WTC11 (cell line): ENCODE data around the gene SGCD. TPM values are rescaled to one million over a fixed set of nuclear protein-coding genes. Genes with fewer than 3 reads are reported as not detected.

Experiments
- ATAC-seq: fragments of 200-7000 bp; cut with Tn5 transposase; 2 replicates; pipeline ENCODE4 v1.10.0; 2021; ENCODE audit warnings: mild to moderate bottlenecking, moderate library complexity
- CTCF ChIA-PET: fragments of 300-600 bp; sonication (Branson Sonifier 250); formaldehyde crosslinking; loops from one replicate; lab custom pipeline; 2021; ENCODE audit warnings: antibody characterized with exemption; lab: Charles Lee
- POLR2A ChIA-PET: fragments of 350-600 bp; sonication (Branson Sonifier 250); formaldehyde crosslinking; loops from one replicate; lab custom pipeline; 2021; ENCODE audit warnings: antibody characterized with exemption; lab: Charles Lee
- DNase-seq: peaks from one replicate; pipeline ENCODE4 v3.0.0; 2021; ENCODE audit warnings: low spot score
- H3K27ac Mint-ChIP-seq: 2 replicates; pipeline ENCODE4 v1.8.0; 2021; ENCODE audit warnings: mixed read lengths
- H3K27me3 Mint-ChIP-seq: 2 replicates; pipeline ENCODE4 v1.8.0; 2021; ENCODE audit warnings: low read depth, mild to moderate bottlenecking, moderate library complexity, mixed read lengths
- H3K36me3 Mint-ChIP-seq: 2 replicates; pipeline ENCODE4 v1.8.0; 2021; ENCODE audit warnings: mixed read lengths
- H3K4me1 Mint-ChIP-seq: 2 replicates; pipeline ENCODE4 v1.8.0; 2022; ENCODE audit warnings: mixed read lengths
- H3K4me3 Mint-ChIP-seq: 2 replicates; pipeline ENCODE4 v1.8.0; 2021; ENCODE audit warnings: mild to moderate bottlenecking, moderate library complexity, mixed read lengths
- H3K9me3 Mint-ChIP-seq: 2 replicates; pipeline ENCODE4 v1.8.0; 2021; ENCODE audit warnings: mixed read lengths
- ETV6 ChIP-seq: sonication (generic); formaldehyde crosslinking; IDR thresholded peaks from 2 replicates; pipeline ENCODE4 v1.8.1; 2022; ENCODE audit warnings: mild to moderate bottlenecking, missing genetic modification reagents
- FOXK1 ChIP-seq: sonication (generic); formaldehyde crosslinking; IDR thresholded peaks from 2 replicates; pipeline ENCODE4 v1.8.0; 2022; ENCODE audit warnings: mild to moderate bottlenecking, moderate library complexity, missing genetic modification reagents
- IRF1 ChIP-seq: sonication (generic); formaldehyde crosslinking; IDR thresholded peaks from 2 replicates; pipeline ENCODE4 v1.8.0; 2023; ENCODE audit warnings: missing genetic modification reagents
- JAZF1 ChIP-seq: fragments of 250-450 bp; sonication (Bioruptor Pico); IDR thresholded peaks from 2 replicates; pipeline ENCODE4 v1.9.0; 2021; ENCODE audit warnings: moderate library complexity, mild to moderate bottlenecking, inconsistent platforms
- NR3C1 ChIP-seq: sonication (generic); formaldehyde crosslinking; conservative IDR thresholded peaks from 2 replicates; pipeline ENCODE4 v1.8.1; 2023; ENCODE audit warnings: low read depth, mild to moderate bottlenecking, missing genetic modification reagents
- RELA ChIP-seq: sonication (generic); formaldehyde crosslinking; IDR thresholded peaks from 2 replicates; pipeline ENCODE4 v1.8.1; 2022; ENCODE audit warnings: missing genetic modification reagents, mild to moderate bottlenecking, borderline replicate concordance
- SP1 ChIP-seq: sonication (generic); formaldehyde crosslinking; conservative IDR thresholded peaks from 2 replicates; pipeline ENCODE4 v1.8.1; 2022; ENCODE audit warnings: missing genetic modification reagents
- TCF7 ChIP-seq: sonication (generic); formaldehyde crosslinking; IDR thresholded peaks from 2 replicates; pipeline ENCODE4 v1.8.0; 2022; ENCODE audit warnings: mild to moderate bottlenecking, low read depth, missing genetic modification reagents, moderate library complexity
- TEAD1 ChIP-seq: sonication (generic); formaldehyde crosslinking; IDR thresholded peaks from 2 replicates; pipeline ENCODE4 v1.8.0; 2022; ENCODE audit warnings: mild to moderate bottlenecking, missing genetic modification reagents
- ZNF263 ChIP-seq: sonication (generic); formaldehyde crosslinking; IDR thresholded peaks from 2 replicates; pipeline ENCODE4 v1.8.1; 2022; ENCODE audit warnings: low read depth, mild to moderate bottlenecking, moderate library complexity, missing genetic modification reagents
- ZNF425 ChIP-seq: fragments of 250-450 bp; sonication (Bioruptor Pico); conservative IDR thresholded peaks from 2 replicates; pipeline ENCODE4 v1.9.0; 2021; ENCODE audit warnings: mild to moderate bottlenecking
- ZNF532 ChIP-seq: fragments of 250-450 bp; sonication (Bioruptor Pico); IDR thresholded peaks from 2 replicates; pipeline ENCODE4 v1.9.0; 2021; ENCODE audit warnings: mild to moderate bottlenecking, borderline replicate concordance
- ZNF671 ChIP-seq: fragments of 250-450 bp; sonication (Bioruptor Pico); IDR thresholded peaks from 2 replicates; pipeline ENCODE4 v1.8.0; 2021; ENCODE audit warnings: mild to moderate bottlenecking
- total RNA-seq: library from RNA; stranded (reverse); gene quantifications from 3 replicates; pipeline ENCODE4 v1.2.3, GENCODE V29; 2021
- TF ChIP-seq, protein P1 (sequence below): sonication (generic); formaldehyde crosslinking; IDR thresholded peaks from 2 replicates; pipeline ENCODE4 v1.8.1; 2022; ENCODE audit warnings: mild to moderate bottlenecking, moderate library complexity, missing genetic modification reagents
- TF ChIP-seq, protein P2 (sequence below): sonication (generic); formaldehyde crosslinking; IDR thresholded peaks from 2 replicates; pipeline ENCODE4 v1.8.0; 2022; ENCODE audit warnings: mild to moderate bottlenecking, missing genetic modification reagents
- TF ChIP-seq, protein P3 (sequence below): sonication (generic); formaldehyde crosslinking; IDR thresholded peaks from 2 replicates; pipeline ENCODE4 v1.8.0; 2022; ENCODE audit warnings: mild to moderate bottlenecking, missing genetic modification reagents
- TF ChIP-seq, protein P4 (sequence below): sonication (generic); formaldehyde crosslinking; IDR thresholded peaks from 2 replicates; pipeline ENCODE4 v1.8.1; 2023; ENCODE audit warnings: mild to moderate bottlenecking, missing genetic modification reagents, moderate library complexity
- TF ChIP-seq, protein P5 (sequence below): sonication (generic); formaldehyde crosslinking; IDR thresholded peaks from 2 replicates; pipeline ENCODE4 v1.8.1; 2023; ENCODE audit warnings: mild to moderate bottlenecking, missing genetic modification reagents
- TF ChIP-seq, protein P6 (sequence below): sonication (generic); formaldehyde crosslinking; IDR thresholded peaks from 2 replicates; pipeline ENCODE4 v1.8.1; 2022; ENCODE audit warnings: low read depth, mild to moderate bottlenecking, moderate library complexity, missing genetic modification reagents, borderline replicate concordance

SGCD gene
- total RNA-seq, 1 experiment from 2014 or later, result 0.33 TPM

- POLR2A ChIA-PET, result no interaction called here
- Mint-ChIP-seq H3K36me3 (no peaks in the 10 kb centered on the region), H3K4me3 (no peak overlapping the region), H3K4me1 (no peaks in the 10 kb centered on the region), H3K27me3 (no peaks in the 10 kb centered on the region), H3K9me3 (peaks cover 3% of the 10 kb centered on the region; the same call in 1 of the 2 replicates), H3K27ac (no peak overlapping the region)
- CTCF ChIA-PET, result no interaction called here
- TF ChIP-seq ZNF425, result no peak
- TF ChIP-seq ZNF532 (CRISPR knock-in tag), result no peak
- no peak for TF ChIP-seq JAZF1 (CRISPR knock-in tag)
- TF ChIP-seq, protein P1, sequence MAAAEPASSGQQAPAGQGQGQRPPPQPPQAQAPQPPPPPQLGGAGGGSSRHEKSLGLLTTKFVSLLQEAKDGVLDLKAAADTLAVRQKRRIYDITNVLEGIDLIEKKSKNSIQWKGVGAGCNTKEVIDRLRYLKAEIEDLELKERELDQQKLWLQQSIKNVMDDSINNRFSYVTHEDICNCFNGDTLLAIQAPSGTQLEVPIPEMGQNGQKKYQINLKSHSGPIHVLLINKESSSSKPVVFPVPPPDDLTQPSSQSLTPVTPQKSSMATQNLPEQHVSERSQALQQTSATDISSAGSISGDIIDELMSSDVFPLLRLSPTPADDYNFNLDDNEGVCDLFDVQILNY (CRISPR knock-in tag), result no peak
- TF ChIP-seq SP1 (CRISPR knock-in tag), result no peak
- TF ChIP-seq TEAD1 (CRISPR knock-in tag), result no peak
- TF ChIP-seq, protein P2, sequence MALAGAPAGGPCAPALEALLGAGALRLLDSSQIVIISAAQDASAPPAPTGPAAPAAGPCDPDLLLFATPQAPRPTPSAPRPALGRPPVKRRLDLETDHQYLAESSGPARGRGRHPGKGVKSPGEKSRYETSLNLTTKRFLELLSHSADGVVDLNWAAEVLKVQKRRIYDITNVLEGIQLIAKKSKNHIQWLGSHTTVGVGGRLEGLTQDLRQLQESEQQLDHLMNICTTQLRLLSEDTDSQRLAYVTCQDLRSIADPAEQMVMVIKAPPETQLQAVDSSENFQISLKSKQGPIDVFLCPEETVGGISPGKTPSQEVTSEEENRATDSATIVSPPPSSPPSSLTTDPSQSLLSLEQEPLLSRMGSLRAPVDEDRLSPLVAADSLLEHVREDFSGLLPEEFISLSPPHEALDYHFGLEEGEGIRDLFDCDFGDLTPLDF, result no peak
- TF ChIP-seq IRF1 (CRISPR knock-in tag), result no peak
- TF ChIP-seq RELA, result no peak
- TF ChIP-seq ETV6 (CRISPR knock-in tag), result no peak
- no peak for TF ChIP-seq TCF7
- TF ChIP-seq, protein P3, sequence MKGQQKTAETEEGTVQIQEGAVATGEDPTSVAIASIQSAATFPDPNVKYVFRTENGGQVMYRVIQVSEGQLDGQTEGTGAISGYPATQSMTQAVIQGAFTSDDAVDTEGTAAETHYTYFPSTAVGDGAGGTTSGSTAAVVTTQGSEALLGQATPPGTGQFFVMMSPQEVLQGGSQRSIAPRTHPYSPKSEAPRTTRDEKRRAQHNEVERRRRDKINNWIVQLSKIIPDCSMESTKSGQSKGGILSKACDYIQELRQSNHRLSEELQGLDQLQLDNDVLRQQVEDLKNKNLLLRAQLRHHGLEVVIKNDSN, result no peak
- TF ChIP-seq, protein P4, sequence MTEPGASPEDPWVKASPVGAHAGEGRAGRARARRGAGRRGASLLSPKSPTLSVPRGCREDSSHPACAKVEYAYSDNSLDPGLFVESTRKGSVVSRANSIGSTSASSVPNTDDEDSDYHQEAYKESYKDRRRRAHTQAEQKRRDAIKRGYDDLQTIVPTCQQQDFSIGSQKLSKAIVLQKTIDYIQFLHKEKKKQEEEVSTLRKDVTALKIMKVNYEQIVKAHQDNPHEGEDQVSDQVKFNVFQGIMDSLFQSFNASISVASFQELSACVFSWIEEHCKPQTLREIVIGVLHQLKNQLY, result no peak
- TF ChIP-seq ZNF263 (CRISPR knock-in tag), result no peak
- TF ChIP-seq, protein P5, sequence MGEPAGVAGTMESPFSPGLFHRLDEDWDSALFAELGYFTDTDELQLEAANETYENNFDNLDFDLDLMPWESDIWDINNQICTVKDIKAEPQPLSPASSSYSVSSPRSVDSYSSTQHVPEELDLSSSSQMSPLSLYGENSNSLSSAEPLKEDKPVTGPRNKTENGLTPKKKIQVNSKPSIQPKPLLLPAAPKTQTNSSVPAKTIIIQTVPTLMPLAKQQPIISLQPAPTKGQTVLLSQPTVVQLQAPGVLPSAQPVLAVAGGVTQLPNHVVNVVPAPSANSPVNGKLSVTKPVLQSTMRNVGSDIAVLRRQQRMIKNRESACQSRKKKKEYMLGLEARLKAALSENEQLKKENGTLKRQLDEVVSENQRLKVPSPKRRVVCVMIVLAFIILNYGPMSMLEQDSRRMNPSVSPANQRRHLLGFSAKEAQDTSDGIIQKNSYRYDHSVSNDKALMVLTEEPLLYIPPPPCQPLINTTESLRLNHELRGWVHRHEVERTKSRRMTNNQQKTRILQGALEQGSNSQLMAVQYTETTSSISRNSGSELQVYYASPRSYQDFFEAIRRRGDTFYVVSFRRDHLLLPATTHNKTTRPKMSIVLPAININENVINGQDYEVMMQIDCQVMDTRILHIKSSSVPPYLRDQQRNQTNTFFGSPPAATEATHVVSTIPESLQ, result no peak
- no peak for TF ChIP-seq NR3C1
- TF ChIP-seq, protein P6, sequence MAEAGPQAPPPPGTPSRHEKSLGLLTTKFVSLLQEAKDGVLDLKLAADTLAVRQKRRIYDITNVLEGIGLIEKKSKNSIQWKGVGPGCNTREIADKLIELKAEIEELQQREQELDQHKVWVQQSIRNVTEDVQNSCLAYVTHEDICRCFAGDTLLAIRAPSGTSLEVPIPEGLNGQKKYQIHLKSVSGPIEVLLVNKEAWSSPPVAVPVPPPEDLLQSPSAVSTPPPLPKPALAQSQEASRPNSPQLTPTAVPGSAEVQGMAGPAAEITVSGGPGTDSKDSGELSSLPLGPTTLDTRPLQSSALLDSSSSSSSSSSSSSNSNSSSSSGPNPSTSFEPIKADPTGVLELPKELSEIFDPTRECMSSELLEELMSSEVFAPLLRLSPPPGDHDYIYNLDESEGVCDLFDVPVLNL (CRISPR knock-in tag), result no peak
- TF ChIP-seq FOXK1 (CRISPR knock-in tag), result no peak
- TF ChIP-seq ZNF671 (CRISPR knock-in tag), result no peak
- DNase-seq (no peak), ATAC-seq (no peak)
Observed at GRCh38 chr5:156366521-156366920, 39.6 kb downstream of the SGCD start.
